ENCODE data around the gene EFL1.

Gene EFL1

DNA sequence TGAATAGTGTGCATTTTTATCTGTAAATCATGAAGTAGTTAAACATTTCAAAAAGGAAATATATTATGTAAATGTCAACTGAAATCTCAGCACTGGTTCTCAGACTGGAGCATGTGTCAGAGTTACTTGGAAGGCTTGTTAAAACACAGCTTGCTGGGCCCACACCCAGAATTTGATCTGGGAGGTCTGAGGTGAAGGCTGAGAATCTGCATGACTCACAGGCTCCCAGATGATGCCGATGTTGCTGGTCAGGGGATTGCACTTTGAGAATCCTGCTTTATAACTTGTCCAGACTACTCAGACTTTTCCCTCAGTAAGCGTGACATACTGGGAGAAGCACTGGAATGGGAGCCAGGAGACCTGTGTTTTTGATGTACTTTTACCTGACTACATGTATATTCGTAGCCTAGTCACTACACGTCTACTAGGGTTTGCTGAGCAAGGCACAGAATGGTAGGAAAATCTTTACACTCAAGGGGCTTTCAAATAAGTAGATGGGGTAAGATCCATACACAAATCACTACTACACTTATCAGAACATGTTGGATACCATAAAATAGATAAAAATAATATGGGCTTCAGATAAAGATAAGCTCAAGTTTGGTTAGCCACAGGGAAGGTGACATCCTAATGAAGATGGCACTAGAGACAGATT is 139.7 kb downstream of the EFL1 start:
- DNase-seq (ENCODE audit: low read depth), result peak; percentile 99

- DNase-seq (ENCODE audit: low read depth), result no peak
These were observed 144.5 kb downstream of the EFL1 start for GRCh38 chr15:82118040-82118439.

GRCh38 chr15:82117296-82117695 is 145.2 kb downstream of the EFL1 start:
- DNase-seq (ENCODE audit: low read depth), result no peak

DNA sequence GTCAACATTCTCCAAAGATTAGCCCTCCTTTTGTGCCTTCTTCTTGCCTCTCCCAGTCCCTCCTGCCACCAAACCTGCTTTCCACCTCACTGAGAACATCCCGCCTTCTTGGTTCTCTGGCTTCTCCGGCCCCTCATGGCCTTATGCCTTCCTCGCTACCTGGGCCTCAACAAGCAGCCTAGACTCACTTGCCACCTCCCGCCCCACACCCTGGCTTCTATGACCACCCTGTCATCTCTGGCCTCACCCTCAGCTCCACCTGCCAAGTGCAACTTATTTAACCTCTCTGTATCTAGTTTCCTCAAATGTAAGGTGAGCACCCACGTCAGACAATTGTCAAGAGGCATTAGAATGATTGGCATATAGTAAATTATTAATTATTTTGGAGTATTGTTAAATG is 147.9 kb downstream of the EFL1 start:
- DNase-seq (ENCODE audit: low read depth), result no peak

GRCh38 chr15:82113106-82113715 is 149.3 kb downstream of the EFL1 start:
- peak; percentile 14 for DNase-seq (ENCODE audit: low read depth)

DNA sequence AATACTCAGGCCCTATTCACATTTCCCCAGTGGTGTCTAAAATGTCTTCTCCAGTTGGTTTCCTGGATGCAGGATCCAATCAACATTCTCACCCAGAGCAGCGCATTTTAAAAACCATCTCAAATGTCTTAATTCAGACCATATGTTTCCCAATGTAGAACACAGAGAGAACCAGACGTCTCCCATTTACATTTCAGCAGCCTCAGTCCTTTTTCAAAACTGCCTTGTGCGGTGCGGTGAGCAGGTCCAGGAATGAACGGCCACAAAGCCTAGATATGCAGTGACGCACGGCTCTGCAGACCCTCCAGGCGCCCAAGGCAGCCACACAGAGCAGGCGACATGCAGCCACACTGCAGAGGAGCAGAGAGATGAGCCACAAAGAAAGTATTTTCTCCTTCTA is 150.6 kb downstream of the EFL1 start:
- DNase-seq (ENCODE audit: low read depth), result peak; percentile 90

- no peak for DNase-seq (ENCODE audit: low read depth)
These were observed 152.4 kb downstream of the EFL1 start for GRCh38 chr15:82110144-82110543.

GRCh38 chr15:82108489-82109078 is 153.9 kb downstream of the EFL1 start:
- DNase-seq (ENCODE audit: low read depth), result peak; percentile 63

GRCh38 chr15:82106679-82107078 is 155.9 kb downstream of the EFL1 start:
- DNase-seq (ENCODE audit: low read depth), result peak; percentile 14

- DNase-seq (ENCODE audit: low read depth), result peak; percentile 96
These were observed 156.9 kb downstream of the EFL1 start for GRCh38 chr15:82105451-82106215.

DNA sequence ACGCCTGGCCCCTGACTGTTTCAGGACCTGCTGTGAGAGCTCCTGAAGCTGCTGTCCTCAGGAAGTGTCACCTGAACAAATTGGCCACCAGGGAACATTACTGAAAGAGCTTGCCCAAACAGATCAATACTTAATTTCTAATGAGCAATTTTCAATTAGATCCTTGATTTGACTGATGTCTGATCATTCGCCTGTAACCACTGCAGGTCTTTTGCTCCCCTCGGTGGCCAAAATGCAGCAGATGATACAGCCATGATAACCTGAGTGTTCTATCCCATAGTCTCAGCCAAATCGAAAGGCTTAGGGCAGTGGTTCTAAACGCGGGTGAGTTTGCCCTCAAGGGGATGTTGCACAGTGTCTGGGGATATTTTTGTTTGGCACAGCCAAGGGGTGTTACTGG is 159.1 kb downstream of the EFL1 start:
- DNase-seq (ENCODE audit: low read depth), result no peak

GRCh38 chr15:82100111-82100929 is 162.2 kb downstream of the EFL1 start:
- peak; percentile 74 for DNase-seq (ENCODE audit: low read depth)

GRCh38 chr15:82098674-82099073 is 163.9 kb downstream of the EFL1 start:
- no peak for DNase-seq (ENCODE audit: low read depth)

- no peak for DNase-seq (ENCODE audit: low read depth)
These were observed 166.7 kb downstream of the EFL1 start for GRCh38 chr15:82095803-82096202.

DNA sequence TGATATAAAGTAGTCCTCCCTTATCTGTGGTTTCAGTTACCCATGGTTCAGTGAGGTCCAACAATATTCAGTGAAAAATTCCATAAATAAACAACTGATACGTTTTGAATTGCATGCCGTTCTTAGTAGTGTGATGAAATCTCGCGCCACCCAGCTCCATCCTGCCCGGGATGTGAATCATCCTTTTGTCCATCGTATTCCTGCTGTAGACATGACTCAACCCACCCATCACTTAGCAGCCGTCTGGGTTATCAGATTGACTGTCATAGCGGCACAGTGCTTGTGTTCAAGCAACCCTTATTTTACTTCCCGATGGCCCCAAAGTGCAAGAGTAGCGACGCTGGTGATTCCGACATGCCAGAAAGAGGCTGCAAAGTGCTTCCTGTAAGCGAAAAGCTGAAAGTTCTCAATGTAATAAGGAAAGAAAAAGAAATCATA is 168.7 kb downstream of the EFL1 start:
- DNase-seq (ENCODE audit: low read depth), result peak; percentile 98

GRCh38 chr15:82093325-82093724 is 169.2 kb downstream of the EFL1 start:
- no peak for DNase-seq (ENCODE audit: low read depth)

- no peak for DNase-seq (ENCODE audit: low read depth)
These were observed 170.8 kb downstream of the EFL1 start for GRCh38 chr15:82091636-82092140.

- DNase-seq (ENCODE audit: low read depth), result no peak
These were observed 176.1 kb downstream of the EFL1 start for GRCh38 chr15:82086243-82086995.

GRCh38 chr15:82081914-82082762 is 180.4 kb downstream of the EFL1 start:
- peak; percentile 98 for DNase-seq (ENCODE audit: low read depth)

- no peak for DNase-seq (ENCODE audit: low read depth)
These were observed 181.8 kb downstream of the EFL1 start for GRCh38 chr15:82080774-82081173.
